GM12864 (cell line): ENCODE results near the gene BTBD9.

Source experiments
- DNase-seq: peaks from one replicate; pipeline ENCODE4 v3.0.0-alpha.2; 2011; ENCODE audit warnings: low read depth
- H3K4me3 ChIP-seq: 2 replicates; pipeline ENCODE4 v1.5.1; 2011; ENCODE audit warnings: mild to moderate bottlenecking, low read depth, low read length, control low read depth
- CTCF ChIP-seq: IDR thresholded peaks from 2 replicates; pipeline ENCODE4 v1.5.1; 2011; ENCODE audit warnings: low read depth, mild to moderate bottlenecking, moderate library complexity, low read length, control low read depth, inconsistent platforms; ENCODE audit errors: missing control alignments

Gene BTBD9

GRCh38 chr6:38264605-38265004 lies 375.1 kb downstream of the BTBD9 start:
- TF ChIP-seq CTCF, result no peak
- no peak for DNase-seq
- H3K4me3 ChIP-seq, result no peak overlapping the region

GRCh38 chr6:38262609-38263008 lies 377.1 kb downstream of the BTBD9 start:
- no peak for DNase-seq
- no peak for TF ChIP-seq CTCF
- H3K4me3 ChIP-seq, result no peak overlapping the region

GRCh38 chr6:38262026-38262425 lies 377.7 kb downstream of the BTBD9 start:
- no peak for DNase-seq
- no peak for TF ChIP-seq CTCF
- H3K4me3 ChIP-seq, result no peak overlapping the region

GRCh38 chr6:38261626-38262025 lies 378.1 kb downstream of the BTBD9 start:
- no peak for DNase-seq
- H3K4me3 ChIP-seq, result no peak overlapping the region
- no peak for TF ChIP-seq CTCF

GRCh38 chr6:38259736-38260135 lies 380.0 kb downstream of the BTBD9 start:
- no peak for TF ChIP-seq CTCF
- no peak overlapping the region for H3K4me3 ChIP-seq
- no peak for DNase-seq

- H3K4me3 ChIP-seq, result no peak overlapping the region
- TF ChIP-seq CTCF, result no peak
- no peak for DNase-seq
Observed at GRCh38 chr6:38248500-38249234, 391.1 kb downstream of the BTBD9 start.

- TF ChIP-seq CTCF, result no peak
- DNase-seq, result no peak
Observed at GRCh38 chr6:38245295-38245694, 394.4 kb downstream of the BTBD9 start.

More at GRCh38 chr6:38245295-38245694, 394.4 kb downstream of the BTBD9 start:
- no peak overlapping the region for H3K4me3 ChIP-seq
